GM18505 (cell line): ENCODE measurements around the gene ZNF217.
"Not testable (repeated sequence)": the region's sequence is repeated elsewhere in the genome, so short reads cannot be mapped to it uniquely, and the experiment has no call there.

ENCODE experiments used
- ATAC-seq: cut with Tn5 transposase; IDR thresholded peaks from one replicate; pipeline ENCODE4 v1.9.1; 2021; ENCODE audit not compliant: unreplicated experiment
- POLR2A ChIP-seq: IDR thresholded peaks from 4 replicates; pipeline ENCODE4 v1.6.1; 2011; ENCODE audit warnings: borderline replicate concordance; ENCODE audit not compliant: insufficient read depth, insufficient read length; ENCODE audit errors: extremely low read depth

Gene ZNF217

DNA sequence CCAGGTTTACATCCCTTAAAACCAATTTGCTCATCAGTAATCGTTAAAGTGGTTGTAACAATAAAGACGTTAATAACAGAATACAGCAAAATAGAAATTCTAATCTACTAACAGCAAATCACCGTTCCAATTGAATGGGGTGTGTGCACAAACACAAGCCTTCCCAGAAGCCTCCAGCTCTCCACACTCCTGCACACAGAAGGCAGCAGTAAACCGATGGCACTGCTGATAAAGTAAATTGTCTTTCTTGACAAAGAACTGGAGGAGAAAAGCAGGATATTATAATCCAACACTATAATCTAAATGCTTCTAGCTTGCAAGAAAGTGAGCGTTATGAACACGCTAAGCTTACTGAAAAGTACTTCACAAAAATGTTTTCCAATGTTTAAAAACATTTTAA, 7.0 kb downstream of the ZNF217 start:
- ATAC-seq, result no peak
- TF ChIP-seq POLR2A, result no peak

DNA sequence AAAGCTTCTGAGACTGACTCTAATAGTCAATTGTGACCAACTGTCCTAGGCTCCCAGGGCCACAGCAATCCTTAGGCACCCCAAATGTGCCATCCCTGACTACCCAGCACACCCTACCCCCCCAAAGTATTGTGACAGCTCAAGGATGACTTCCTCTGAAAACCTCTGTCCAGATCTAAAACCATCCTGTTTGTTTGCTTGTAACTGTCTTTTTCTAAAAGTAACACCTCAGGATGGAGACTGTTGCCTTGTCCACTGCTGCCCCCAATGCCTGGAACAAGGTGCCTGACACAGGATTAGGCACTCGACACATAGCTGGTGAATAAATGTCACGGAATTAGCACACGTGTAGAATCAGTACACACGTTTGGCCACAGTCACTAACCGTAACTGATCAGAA, 7.7 kb downstream of the ZNF217 start:
- ATAC-seq, result not testable (repeated sequence)

DNA sequence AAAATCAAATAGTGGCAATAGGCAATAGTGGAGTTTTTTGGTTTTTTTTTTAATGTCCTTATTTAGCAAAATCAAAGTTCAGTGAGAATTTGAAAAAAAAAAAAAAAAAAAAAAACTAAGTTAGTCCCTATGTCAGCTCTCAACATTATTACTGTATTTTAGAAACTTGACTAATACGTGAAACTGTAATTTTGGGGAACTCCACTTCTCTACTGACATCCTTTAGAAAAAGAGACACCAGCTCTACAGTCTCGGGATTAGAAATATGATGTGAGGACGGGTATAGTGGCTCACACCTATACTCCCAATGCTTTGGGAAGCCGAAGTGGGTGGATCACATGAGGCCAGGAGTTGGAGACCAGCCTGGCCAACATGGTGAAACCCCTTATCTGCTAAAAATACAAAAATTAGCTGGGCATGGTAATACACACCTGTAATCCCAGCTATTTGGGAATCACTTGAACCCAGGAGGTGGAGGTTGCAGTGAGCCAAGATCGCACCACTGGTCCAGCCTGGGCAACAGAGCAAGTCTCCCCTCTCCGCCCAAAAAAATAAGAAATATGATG, 8.6 kb downstream of the ZNF217 start:
- not testable (repeated sequence) for ATAC-seq
- TF ChIP-seq POLR2A, result peak; percentile 29

DNA sequence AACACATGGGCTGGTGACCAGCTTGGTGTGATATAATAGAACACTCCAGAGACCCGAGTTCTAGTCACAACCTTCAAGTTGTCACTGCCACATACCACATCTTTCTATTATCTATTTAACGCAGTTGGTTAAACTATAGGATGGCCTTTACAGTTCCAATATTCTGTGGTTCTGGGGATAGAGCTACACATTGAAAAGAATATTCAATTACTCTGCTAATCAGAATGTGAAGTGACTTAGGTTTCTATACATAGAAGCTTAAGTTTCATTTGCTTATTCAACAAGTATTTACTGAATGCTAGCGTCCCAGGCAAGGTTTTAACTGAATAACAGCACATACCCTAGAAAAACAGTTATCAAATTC, 9.1 kb downstream of the ZNF217 start:
- not testable (repeated sequence) for ATAC-seq

DNA sequence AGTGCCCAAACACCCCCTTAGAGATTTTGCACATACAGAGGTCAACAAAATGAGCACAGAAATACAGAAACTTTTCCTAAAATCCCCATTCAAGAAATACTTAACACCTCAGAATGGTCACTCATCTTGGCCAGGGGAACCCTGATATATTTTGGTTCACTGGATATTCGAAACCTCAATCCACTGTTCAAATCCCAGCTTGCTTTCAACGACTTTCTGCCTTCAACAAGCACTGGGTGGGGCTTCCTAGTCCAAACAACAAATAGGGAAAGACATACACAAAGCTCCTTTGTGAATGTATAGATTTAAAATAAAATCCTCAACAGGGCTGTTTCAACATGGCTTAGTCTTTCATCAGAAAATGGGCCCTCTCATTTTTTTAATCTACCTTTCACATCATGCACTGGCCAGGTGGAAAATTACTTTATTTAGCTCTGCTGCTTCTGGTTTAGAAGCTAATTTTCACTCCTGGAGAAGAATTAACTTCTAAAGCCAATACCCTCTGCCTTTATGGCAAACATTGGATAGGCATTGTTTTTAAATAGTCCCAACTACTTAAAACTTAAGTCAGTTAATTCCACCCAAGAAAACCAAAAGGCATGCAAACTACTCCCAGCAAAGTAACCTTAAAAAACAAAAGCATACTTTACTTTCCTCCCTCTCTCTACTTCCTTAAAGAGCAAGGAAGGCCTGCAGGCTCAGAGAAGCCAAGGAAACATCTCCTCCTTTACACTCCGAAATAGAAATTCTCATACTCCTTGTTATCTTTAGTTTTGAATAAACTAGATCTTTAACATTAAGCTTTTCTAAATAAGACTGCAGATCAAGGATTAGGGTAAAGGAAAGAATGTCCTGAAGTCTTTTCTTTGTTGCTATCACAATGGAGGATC, 9.7 kb downstream of the ZNF217 start:
- not testable (repeated sequence) for ATAC-seq

DNA sequence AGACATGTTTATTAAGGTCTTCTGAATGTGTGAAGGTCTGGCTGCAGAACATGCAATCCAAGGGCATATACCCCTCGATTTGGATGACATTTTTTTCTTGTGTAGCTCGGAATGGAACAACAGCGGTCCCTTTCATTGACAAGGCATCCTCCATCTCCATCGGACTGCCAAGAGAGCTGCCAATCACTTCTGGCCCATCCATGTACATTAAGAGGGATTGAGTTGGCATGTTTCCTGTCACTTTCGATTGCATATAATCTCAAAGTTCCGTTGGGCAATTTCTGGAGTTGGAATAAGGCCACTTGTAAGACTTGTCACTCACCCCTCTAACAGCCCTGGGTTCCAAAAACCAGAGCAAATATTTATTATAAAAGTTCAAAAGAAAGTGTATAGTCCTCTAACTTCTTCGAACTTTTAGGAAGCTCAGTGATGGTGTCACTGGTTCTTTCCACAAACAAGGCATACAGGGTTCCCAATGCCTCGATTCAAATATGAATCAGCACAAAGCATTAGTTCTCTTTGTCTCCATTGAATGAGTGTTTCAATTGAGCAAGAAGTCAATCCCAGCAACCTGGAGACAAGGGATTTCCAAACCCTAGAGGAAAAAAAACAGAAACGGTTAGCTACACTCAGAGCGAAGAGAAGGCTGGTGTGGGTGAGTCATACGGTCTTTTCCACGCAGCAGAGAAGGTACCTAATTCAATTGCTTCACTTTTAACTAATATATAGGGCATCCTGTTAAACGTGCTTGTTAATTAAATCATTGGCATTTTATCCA, 10.9 kb downstream of the ZNF217 start:
- TF ChIP-seq POLR2A, result no peak
- no peak for ATAC-seq

DNA sequence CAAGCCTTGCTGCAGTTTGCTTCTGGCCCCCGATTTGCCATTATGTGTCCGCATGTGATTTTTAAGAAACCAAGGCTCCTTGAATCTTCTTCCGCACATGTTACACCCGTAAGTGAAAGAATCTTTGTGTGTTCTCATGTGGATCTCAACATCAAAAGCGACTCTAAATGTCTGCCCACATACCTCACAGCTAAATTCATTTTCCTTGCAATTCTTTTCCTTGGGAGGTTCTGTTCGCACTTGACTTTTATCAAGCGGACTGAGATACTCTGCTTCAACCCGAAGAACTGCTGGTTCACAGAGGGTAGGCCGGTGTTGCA, 11.4 kb downstream of the ZNF217 start:
- no peak for TF ChIP-seq POLR2A
- ATAC-seq, result no peak

DNA sequence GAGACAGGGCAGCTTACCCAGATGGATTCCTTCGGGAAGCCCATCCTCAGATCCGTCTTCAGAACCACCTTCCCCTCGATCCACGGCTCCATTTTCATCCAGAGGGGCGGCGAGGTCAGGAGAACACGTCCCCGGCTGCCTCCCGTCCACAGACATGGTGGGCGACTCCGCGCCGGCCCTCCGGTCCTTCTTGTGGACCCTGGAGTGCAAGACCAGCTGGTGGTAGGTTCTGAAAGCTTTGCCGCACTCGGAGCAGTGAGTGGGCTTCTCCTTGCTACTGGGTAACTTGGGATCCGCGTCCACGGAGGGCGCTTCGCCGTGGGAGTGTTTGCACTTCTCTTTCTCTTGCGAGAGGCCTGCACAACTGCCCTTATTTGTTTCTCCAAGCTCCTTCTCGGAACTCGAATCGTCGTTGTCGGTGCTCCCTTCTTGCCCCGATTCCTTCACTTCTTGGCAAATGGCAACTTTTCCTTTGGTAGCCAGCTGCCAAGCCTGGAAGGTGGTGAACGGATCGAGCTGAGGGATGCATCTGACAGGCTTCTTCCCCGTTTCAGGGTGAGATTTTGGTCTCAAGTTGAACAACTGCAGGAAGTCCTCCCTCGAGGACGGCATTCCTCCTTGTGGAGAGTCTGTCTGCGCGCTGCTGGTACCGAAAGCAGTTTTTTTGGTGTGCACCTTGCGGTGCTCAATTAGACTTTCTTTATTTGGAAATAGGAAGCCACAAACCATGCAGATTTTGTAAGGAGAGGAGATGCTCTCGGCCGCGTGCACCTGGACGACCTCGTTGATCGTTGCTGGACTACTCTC, 12.0 kb downstream of the ZNF217 start:
- no peak for ATAC-seq
- TF ChIP-seq POLR2A, result no peak

DNA sequence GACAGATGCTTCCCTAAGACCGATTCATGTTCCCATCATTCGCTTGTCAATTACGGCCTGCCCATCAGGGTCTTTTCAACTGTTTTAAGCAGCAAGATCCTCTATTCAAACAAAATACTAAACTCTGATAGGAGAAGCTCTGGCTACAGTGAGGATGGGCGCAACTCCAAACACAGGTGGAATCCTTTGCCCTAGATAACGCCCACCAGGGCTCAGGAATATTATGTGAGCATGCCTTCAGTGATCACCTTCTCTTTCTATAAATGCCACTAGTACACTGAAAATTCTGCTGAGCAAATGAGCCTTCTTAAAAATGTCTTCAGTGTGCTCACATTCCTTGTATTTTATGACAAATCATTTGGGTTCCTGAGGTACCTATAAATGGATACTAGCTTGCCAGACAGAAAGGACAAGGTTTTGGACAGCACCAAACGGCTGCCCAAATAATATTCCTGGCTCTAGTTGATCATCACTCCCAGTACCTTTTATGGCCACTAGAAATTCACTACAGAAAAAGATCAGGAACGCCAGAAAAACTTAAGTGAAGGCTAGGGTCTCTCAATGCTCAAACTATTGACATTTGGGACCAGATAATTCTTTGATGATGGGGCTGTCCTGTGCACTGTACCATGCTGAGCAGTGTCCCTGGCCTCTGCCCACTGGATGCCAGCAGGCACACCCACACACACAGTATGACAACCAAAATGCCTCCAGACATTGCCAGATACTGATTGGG, 13.1 kb downstream of the ZNF217 start:
- peak; percentile 18 for TF ChIP-seq POLR2A
- no peak for ATAC-seq

DNA sequence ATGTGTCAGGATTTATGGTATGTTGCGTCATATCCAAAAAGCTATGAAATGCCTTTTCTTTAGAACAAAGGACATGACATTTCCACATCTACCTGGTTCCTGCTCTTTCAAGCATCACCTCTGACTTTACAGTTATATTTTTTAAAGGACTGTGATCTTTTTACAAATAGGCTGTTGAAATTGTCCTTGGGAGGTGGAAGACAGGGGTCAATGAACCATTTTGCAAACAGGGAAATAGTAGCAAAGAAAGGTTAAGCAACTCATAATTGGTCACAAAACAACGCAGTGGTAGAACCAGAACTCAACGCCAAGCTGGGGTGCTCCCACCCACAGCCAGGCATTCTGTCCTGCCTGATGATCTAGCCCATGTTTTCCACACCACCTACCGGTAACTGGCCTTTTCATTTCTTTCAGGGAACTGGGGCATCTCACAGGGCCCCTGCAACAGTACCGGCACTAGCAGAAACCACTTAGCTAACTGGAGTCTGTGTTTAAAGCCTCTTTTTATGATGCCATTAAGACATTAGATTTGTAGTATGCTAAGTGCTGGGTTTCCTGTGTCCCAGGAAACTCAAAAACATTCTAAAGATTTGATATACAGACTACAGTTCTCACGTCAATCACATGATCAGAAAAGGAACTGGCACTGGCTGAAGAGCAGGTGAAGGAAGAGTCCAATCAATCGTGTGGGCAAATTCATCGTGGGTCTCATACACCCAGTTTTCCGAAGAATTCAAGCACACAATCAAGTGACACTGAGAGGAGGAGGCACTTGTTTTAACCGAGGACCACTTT, 13.9 kb downstream of the ZNF217 start:
- ATAC-seq, result no peak
- TF ChIP-seq POLR2A, result peak; percentile 35

DNA sequence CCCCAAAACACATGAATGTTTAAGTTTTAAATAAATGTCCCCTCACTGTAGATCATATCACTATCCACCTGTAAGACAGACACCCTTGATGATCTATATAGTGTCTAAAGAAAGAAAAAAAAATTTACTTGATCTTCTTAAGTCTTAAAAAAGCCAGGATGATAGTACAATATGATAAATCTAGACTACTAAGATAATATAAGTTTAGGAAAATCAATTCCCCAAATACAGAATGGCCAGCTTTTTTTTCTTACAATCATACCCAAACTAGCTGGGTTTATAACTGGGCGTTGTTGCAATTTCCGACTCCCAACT, 14.4 kb downstream of the ZNF217 start:
- no peak for TF ChIP-seq POLR2A
- no peak for ATAC-seq

DNA sequence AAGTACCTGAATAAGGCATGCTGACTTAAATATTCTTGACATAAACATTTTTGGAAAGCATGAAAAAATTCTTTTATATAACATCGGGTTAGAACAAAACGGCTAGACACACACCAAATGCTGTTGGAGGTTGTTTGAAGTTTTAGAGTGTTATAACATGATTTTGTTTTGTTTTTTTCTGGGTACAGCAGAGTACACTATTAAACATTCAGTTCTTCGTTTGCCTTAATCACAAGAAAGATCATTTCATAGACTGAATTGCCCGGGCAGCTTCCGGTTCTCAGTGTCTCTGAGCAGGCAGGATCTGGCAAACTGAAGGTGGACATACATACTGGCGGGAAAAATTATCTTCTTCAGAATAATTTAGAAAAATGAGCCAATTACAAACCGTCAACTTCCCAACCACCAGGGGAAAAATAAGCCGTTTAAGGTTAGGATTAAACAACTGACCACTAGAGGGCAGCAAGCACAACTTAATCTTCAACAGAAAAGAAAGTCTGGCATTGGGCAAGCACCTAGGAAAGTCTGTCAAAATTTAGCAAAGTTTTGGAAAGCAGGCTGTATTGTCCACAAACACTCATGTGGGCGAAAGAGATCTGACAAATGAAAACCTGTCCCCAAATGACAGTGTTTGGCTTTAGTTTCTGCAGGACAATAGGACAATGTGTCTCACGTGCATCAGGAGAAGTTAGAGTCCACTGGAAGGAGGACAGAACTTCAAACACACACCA, 15.0 kb downstream of the ZNF217 start:
- ATAC-seq, result no peak
- no peak for TF ChIP-seq POLR2A
